ENCODE data around the gene DNAJC17.

DNA sequence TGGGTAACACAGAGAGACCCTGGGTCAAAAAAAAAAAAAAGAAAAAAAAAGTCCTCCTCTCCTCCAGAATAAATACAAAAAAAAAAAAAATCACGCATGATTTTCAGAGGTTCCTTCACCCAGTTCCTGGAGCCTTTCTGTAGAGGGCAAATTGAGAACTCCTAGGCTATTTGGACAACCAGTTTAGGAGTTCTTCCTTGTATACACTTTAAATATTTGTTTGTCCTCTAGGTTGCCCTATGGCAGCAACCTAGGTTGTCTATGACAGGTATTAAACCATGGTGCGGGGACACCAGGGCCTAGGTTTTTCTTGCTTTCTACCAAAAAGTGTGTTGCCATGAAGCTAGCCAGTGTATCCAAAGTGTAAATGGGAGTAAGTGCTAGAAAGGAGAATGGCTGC is 4.2 kb downstream of the DNAJC17 start:
- TF ChIP-seq CTCF (IDR thresholded peaks at IDR 0.05; ENCODE audit: poor library complexity, severe bottlenecking) (no peak), RAD21 (conservative IDR thresholded peaks at IDR 0.05) (no peak), EP300 (conservative IDR thresholded peaks at IDR 0.05; ENCODE audit: poor library complexity, severe bottlenecking) (no peak), TAF1 (IDR thresholded peaks at IDR 0.05; ENCODE audit: low read depth) (no peak), MXI1 (conservative IDR thresholded peaks at IDR 0.05; ENCODE audit: poor library complexity, severe bottlenecking) (no peak), EZH2 (IDR thresholded peaks at IDR 0.05; ENCODE audit: borderline replicate concordance, insufficient read depth, low read length, poor library complexity, severe bottlenecking) (no peak)

Data from neural cell (in vitro differentiated cells).